Stimulated activated CD8-positive, alpha-beta memory T cell treated with anti-CD3 and anti-CD28 coated beads, Interleukin-2, amount 100 ng/mL, for 1 hour (primary cell): ENCODE data around the gene SUPT20H.
A peak's percentile ranks its signal among the peaks of the same experiment; 100 is the strongest.

Experiments used
- DNase-seq, 2 donors: peaks; one replicate each; pipeline ENCODE4 v3.0.0-alpha.2; 2020; ENCODE audit warnings: low read depth in 2 of 2

SUPT20H gene

GRCh38 chr13:37001921-37002250 is 57.6 kb downstream of the SUPT20H start:
- DNase-seq = no peak

- DNase-seq = peak; percentile 84 to 87
Observed at GRCh38 chr13:36999054-36999714, 60.3 kb downstream of the SUPT20H start, which contains the start of gene ALG5. ALG5 (minus strand) TSS chr13:36999340; CDS start chr13:36999300, 40 bp downstream.

- peak in 1 of 2 donors; percentile 1 for DNase-seq
Observed at GRCh38 chr13:36998624-36999041, 60.9 kb downstream of the SUPT20H start.

GRCh38 chr13:36997716-36998427 is 61.6 kb downstream of the SUPT20H start:
- DNase-seq = no peak

GRCh38 chr13:36992362-36992761 is 67.1 kb downstream of the SUPT20H start:
- DNase-seq = no peak

- no peak for DNase-seq
Observed at GRCh38 chr13:36986462-36987240, 72.8 kb downstream of the SUPT20H start.

GRCh38 chr13:36981156-36981743 is 78.2 kb downstream of the SUPT20H start:
- DNase-seq = no peak

GRCh38 chr13:36979361-36980050 is 80.0 kb downstream of the SUPT20H start:
- no peak for DNase-seq

- DNase-seq = no peak
Observed at GRCh38 chr13:36975172-36975571, 84.3 kb downstream of the SUPT20H start.

- DNase-seq = no peak
Observed at GRCh38 chr13:36973621-36974295, 85.7 kb downstream of the SUPT20H start.

- no peak for DNase-seq
Observed at GRCh38 chr13:36973009-36973408, 86.5 kb downstream of the SUPT20H start.

GRCh38 chr13:36966404-36966803 is 93.1 kb downstream of the SUPT20H start:
- no peak for DNase-seq

GRCh38 chr13:36965767-36966166 is 93.7 kb downstream of the SUPT20H start:
- no peak for DNase-seq

GRCh38 chr13:36959456-36960116 is 99.9 kb downstream of the SUPT20H start:
- DNase-seq = no peak
